B cell (primary cell): Measurements from ENCODE around the gene TMEM45A. TPM values are rescaled to one million over a fixed set of nuclear protein-coding genes. Genes with fewer than 3 reads are reported as not detected.

ENCODE experiments used
- ATAC-seq: fragments of 200-7000 bp; cut with Tn5 transposase; one replicate; pipeline ENCODE4 v1.10.0; 2021; ENCODE audit warnings: low read depth, mild to moderate bottlenecking, moderate number of reproducible peaks, moderate library complexity
- CTCF ChIA-PET: fragments of 350-600 bp; sonication (Branson Sonifier 250); formaldehyde crosslinking; loops from one replicate; lab custom pipeline; 2021; ENCODE audit warnings: antibody characterized with exemption, inconsistent platforms; lab: Charles Lee
- POLR2A ChIA-PET: fragments of 350-600 bp; sonication (Branson Sonifier 250); formaldehyde crosslinking; loops from one replicate; lab custom pipeline; 2021; ENCODE audit warnings: antibody characterized with exemption; lab: Charles Lee
- DNase-seq: peaks from one replicate; pipeline ENCODE4 v3.0.0; 2013
- H2AFZ ChIP-seq: 2 replicates; pipeline ENCODE4 v1.6.1; 2012; ENCODE audit warnings: mild to moderate bottlenecking, low read depth, low read length; ENCODE audit not compliant: insufficient read depth, poor library complexity, severe bottlenecking
- H3K27ac ChIP-seq, 2 donors: 1 replicate in 1 of 2; 2 replicates in 1 of 2; pipeline ENCODE4 v1.5.1; 2012 to 2013; ENCODE audit warnings: low read length in 2 of 2, mild to moderate bottlenecking in 2 of 2, moderate library complexity in 1 of 2
- H3K27me3 ChIP-seq, 4 experiments: fragments of 200-600 bp in 1 of 4; sonication (generic) in 1 of 4; replicated peaks in 1 of 4; 1 replicate in 2 of 4; 2 replicates in 2 of 4; pipeline versions ENCODE4 v1.6.1 to v1.7.0; 2013 to 2016; ENCODE audit warnings: low read length in 3 of 4, mild to moderate bottlenecking in 2 of 4, mixed read lengths in 1 of 4, moderate library complexity in 1 of 4; ENCODE audit not compliant: insufficient read depth in 4 of 4, control insufficient read depth in 3 of 4; ENCODE audit errors: control extremely low read depth in 1 of 4
- H3K36me3 ChIP-seq, 2 experiments: replicated peaks in 1 of 2; 1 replicate in 1 of 2; 2 replicates in 1 of 2; pipeline versions ENCODE4 v1.6.1 to v1.7.1; 2013; ENCODE audit warnings: low read length in 1 of 2; ENCODE audit not compliant: insufficient read depth in 2 of 2, control insufficient read depth in 1 of 2; ENCODE audit errors: control extremely low read depth in 1 of 2, extremely low read depth in 1 of 2
- H3K4me1 ChIP-seq, 2 donors: fragments of 200-600 bp in 1 of 2; sonication (generic) in 1 of 2; 1 replicate in 1 of 2; 2 replicates in 1 of 2; pipeline versions ENCODE4 v1.5.1 to v1.6.1; 2013 to 2017; ENCODE audit warnings: low read length in 2 of 2; ENCODE audit not compliant: control insufficient read depth in 2 of 2, insufficient read depth in 2 of 2
- H3K4me2 ChIP-seq: replicated peaks from 2 replicates; pipeline ENCODE3; 2012; ENCODE audit warnings: mild to moderate bottlenecking, low read depth, low read length; ENCODE audit not compliant: poor library complexity, severe bottlenecking
- H3K4me3 ChIP-seq, 5 experiments: fragments of 200-600 bp in 1 of 5; sonication (generic) in 1 of 5; 1 replicate in 3 of 5; 2 replicates in 2 of 5; pipeline versions ENCODE4 v1.5.1 to v1.7.0; 2011 to 2016; ENCODE audit warnings: low read length in 4 of 5, mild to moderate bottlenecking in 4 of 5, low read depth in 2 of 5, control low read depth in 1 of 5, moderate library complexity in 1 of 5; ENCODE audit not compliant: insufficient read depth in 1 of 5; ENCODE audit errors: control extremely low read depth in 1 of 5, extremely low read depth in 1 of 5
- H3K79me2 ChIP-seq: fragments of 200-600 bp; sonication (generic); one replicate; pipeline ENCODE4 v1.6.0; 2016; ENCODE audit warnings: low read length; ENCODE audit not compliant: control insufficient read depth, insufficient read depth
- H3K9ac ChIP-seq: fragments of 200-600 bp; sonication (generic); 2 replicates; pipeline ENCODE4 v1.6.1; 2017; ENCODE audit warnings: mild to moderate bottlenecking, low read length, moderate library complexity
- H3K9me3 ChIP-seq, 3 donors: one replicate each; pipeline versions ENCODE4 v1.6.1 to v1.7.1; 2013; ENCODE audit warnings: low read length in 2 of 3; ENCODE audit not compliant: control insufficient read depth in 2 of 3, insufficient read depth in 1 of 3; ENCODE audit errors: control extremely low read depth in 1 of 3
- H4K20me1 ChIP-seq: 2 replicates; pipeline ENCODE4 v1.6.0; 2012; ENCODE audit warnings: mild to moderate bottlenecking, low read length; ENCODE audit not compliant: insufficient read depth, control insufficient read depth, poor library complexity, severe bottlenecking
- H3K27ac Mint-ChIP-seq: one replicate; pipeline ENCODE4 v1.8.0; 2021; ENCODE audit warnings: mixed read lengths
- H3K27me3 Mint-ChIP-seq: one replicate; pipeline ENCODE4 v1.8.0; 2021; ENCODE audit warnings: mixed read lengths
- H3K4me1 Mint-ChIP-seq: one replicate; pipeline ENCODE4 v1.8.0; 2021; ENCODE audit warnings: mixed read lengths
- H3K4me3 Mint-ChIP-seq: one replicate; pipeline ENCODE4 v1.8.0; 2021; ENCODE audit warnings: mixed read lengths
- H3K9me3 Mint-ChIP-seq: one replicate; pipeline ENCODE4 v1.8.0; 2022; ENCODE audit warnings: mixed read lengths; ENCODE audit not compliant: insufficient read depth
- EZH2 ChIP-seq: IDR thresholded peaks from 2 replicates; pipeline ENCODE4 v1.6.1; 2012; ENCODE audit warnings: borderline replicate concordance, low read depth, mild to moderate bottlenecking, moderate library complexity, low read length; ENCODE audit not compliant: insufficient read depth, poor library complexity, severe bottlenecking
- WGBS: methylation state at CpG from one replicate; pipeline ENCODE4 v1.1.5; 2013; ENCODE audit warnings: missing lambda C conversion rate; ENCODE audit not compliant: insufficient coverage; 5-methylcytosine and 5-hydroxymethylcytosine counted together
- intact Hi-C: fragments of 100-400 bp; cut with micrococcal nuclease; formaldehyde crosslinking; loops from one replicate; pipeline ENCODE4 v1.10.0; 2022
- polyA plus RNA-seq: library from polyadenylated mRNA; depleted of rRNA; stranded (reverse); fragments of >200 nt; gene quantifications from 2 replicates; pipeline ENCODE4 v1.2.3, GENCODE V29; 2012
- total RNA-seq, 2 donors: library from RNA; stranded (reverse); fragments of 120-200 nt in 1 of 2; gene quantifications; 1 replicate in 1 of 2; 2 replicates in 1 of 2; pipeline versions ENCODE4 v1.2.3 to v1.2.4, GENCODE V29; 2013 to 2022
- TF ChIP-seq, protein P1 (sequence below): fragments of 200-600 bp; IDR thresholded peaks from one replicate; pipeline ENCODE4 v1.8.0; 2022; ENCODE audit warnings: antibody characterized with exemption, mild to moderate bottlenecking

The TMEM45A gene
- total and polyA plus RNA-seq, 2 donors (not counting 1 experiment from before 2014, with no cell fraction given) = 0.20 TPM; not detected in 1

DNA sequence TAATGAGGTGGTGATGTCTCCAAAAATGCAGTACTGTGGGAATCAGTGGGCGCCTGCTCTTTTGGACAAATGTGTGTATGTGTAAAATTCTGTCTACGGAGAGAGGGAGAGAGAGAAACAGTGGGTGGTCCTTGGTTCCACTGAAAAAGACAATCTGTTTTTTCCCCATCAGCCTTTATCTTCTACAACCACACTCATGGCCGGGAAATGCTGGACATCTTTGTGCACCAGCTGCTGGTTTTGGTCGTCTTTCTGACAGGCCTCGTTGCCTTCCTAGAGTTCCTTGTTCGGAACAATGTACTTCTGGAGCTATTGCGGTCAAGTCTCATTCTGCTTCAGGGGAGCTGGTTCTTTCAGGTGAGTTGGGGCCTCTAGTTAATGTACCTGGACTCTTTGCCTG, 65.8 kb downstream of the TMEM45A start:
- no peak overlapping the region for H2AFZ ChIP-seq
- ChIA-PET POLR2A (no interaction called here), CTCF (no interaction called here)
- Mint-ChIP-seq H3K4me3 (no peak overlapping the region), H3K4me1 (no peaks in the 10 kb centered on the region), H3K27me3 (no peaks in the 10 kb centered on the region), H3K9me3 (no peaks in the 10 kb centered on the region), H3K27ac (no peak overlapping the region)
- DNase-seq = no peak
- H3K4me1 ChIP-seq = no peaks in the 10 kb centered on the region
- H3K36me3 ChIP-seq = no peaks in the 10 kb centered on the region
- 90% methylated on average over 6 of the region's 7 CpGs for WGBS
- H3K4me2 ChIP-seq = no peak overlapping the region
- TF ChIP-seq, protein P1, sequence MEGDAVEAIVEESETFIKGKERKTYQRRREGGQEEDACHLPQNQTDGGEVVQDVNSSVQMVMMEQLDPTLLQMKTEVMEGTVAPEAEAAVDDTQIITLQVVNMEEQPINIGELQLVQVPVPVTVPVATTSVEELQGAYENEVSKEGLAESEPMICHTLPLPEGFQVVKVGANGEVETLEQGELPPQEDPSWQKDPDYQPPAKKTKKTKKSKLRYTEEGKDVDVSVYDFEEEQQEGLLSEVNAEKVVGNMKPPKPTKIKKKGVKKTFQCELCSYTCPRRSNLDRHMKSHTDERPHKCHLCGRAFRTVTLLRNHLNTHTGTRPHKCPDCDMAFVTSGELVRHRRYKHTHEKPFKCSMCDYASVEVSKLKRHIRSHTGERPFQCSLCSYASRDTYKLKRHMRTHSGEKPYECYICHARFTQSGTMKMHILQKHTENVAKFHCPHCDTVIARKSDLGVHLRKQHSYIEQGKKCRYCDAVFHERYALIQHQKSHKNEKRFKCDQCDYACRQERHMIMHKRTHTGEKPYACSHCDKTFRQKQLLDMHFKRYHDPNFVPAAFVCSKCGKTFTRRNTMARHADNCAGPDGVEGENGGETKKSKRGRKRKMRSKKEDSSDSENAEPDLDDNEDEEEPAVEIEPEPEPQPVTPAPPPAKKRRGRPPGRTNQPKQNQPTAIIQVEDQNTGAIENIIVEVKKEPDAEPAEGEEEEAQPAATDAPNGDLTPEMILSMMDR = no peak
- no peak for TF ChIP-seq EZH2
- ATAC-seq = no peak
- H3K79me2 ChIP-seq = no peaks in the 10 kb centered on the region
- no peaks in the 10 kb centered on the region for H4K20me1 ChIP-seq
- intact Hi-C loops = no loop called here
- no peak overlapping the region for H3K27ac ChIP-seq
- no peaks in the 10 kb centered on the region for H3K27me3 ChIP-seq
- H3K9me3 ChIP-seq = no peaks in the 10 kb centered on the region
- H3K9ac ChIP-seq = no peak overlapping the region
- no peak overlapping the region for H3K4me3 ChIP-seq

DNA sequence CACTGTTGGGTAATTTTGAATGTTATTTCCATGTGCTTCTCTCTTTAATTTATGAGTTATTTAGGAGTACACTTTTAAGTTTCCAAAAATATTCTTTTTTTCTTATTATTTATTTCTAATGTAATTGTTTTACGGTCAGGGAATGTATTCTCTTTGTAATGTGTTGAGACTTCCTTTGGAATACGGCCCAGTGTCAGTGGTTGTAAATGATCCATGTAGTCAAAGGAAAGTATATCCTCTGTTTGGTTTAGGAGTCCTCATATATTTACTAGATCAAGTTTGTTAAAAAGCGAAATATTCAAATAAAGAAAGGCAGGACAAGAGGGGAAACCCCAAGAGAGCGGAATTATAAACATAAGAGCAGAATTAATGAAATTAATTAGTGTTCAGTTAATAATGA, 68.0 kb downstream of the TMEM45A start:
- H3K9me3 ChIP-seq = no peaks in the 10 kb centered on the region
- intact Hi-C loops = no loop called here
- H3K27ac ChIP-seq = no peak overlapping the region
- no peaks in the 10 kb centered on the region for H3K36me3 ChIP-seq
- TF ChIP-seq, protein P1 = no peak
- TF ChIP-seq EZH2 = no peak
- Mint-ChIP-seq H3K4me1 (no peaks in the 10 kb centered on the region), H3K27me3 (no peaks in the 10 kb centered on the region), H3K9me3 (no peaks in the 10 kb centered on the region), H3K4me3 (no peak overlapping the region), H3K27ac (no peak overlapping the region)
- WGBS = no CpG with 5 or more reads among the region's 4 CpGs
- DNase-seq (no peak), ATAC-seq (no peak)
- H3K27me3 ChIP-seq = no peaks in the 10 kb centered on the region
- H3K4me3 ChIP-seq = no peak overlapping the region
- no peaks in the 10 kb centered on the region for H3K79me2 ChIP-seq
- H2AFZ ChIP-seq = no peak overlapping the region
- ChIA-PET CTCF (interaction anchor here (1.0 kb wide), 1 partner anchor 98 kb away, joined by 3 read pairs; no protein-coding TSS in a partner anchor), POLR2A (no interaction called here)
- no peak overlapping the region for H3K4me2 ChIP-seq
- H3K4me1 ChIP-seq = no peaks in the 10 kb centered on the region
- H3K9ac ChIP-seq = no peak overlapping the region
- H4K20me1 ChIP-seq = no peaks in the 10 kb centered on the region
